GM12878 (cell line): ENCODE data around the gene LCN1. TPM values are rescaled to one million over a fixed set of nuclear protein-coding genes. Genes with fewer than 3 reads are reported as not detected.

Experiments used
- ATAC-seq: fragments of 200-7000 bp; cut with Tn5 transposase; 3 replicates; pipeline ENCODE4 v1.9.1; 2020; ENCODE audit warnings: mild to moderate bottlenecking, moderate library complexity
- BruUV-seq: library from RNA; stranded (reverse); fragments of 400-500 nt; replicated peaks from 2 replicates; lab custom pipeline; 2021; lab: Mats Ljungman, UMichigan
- CTCF ChIA-PET: fragments of 300-600 bp; sonication (Branson Sonifier 250); formaldehyde crosslinking; extraction: SDS; loops from one replicate; lab custom pipeline; 2021; ENCODE audit warnings: inconsistent platforms; lab: Yijun Ruan, JAX
- POLR2A ChIA-PET: fragments of 350-600 bp; formaldehyde crosslinking; extraction: SDS; loops from one replicate; lab custom pipeline; 2021; ENCODE audit warnings: inconsistent platforms; lab: Charles Lee
- RAD21 ChIA-PET: fragments of 300-600 bp; sonication (Branson Sonifier 250); formaldehyde crosslinking; loops from one replicate; lab custom pipeline; 2023; ENCODE audit warnings: antibody characterized with exemption; ENCODE audit not compliant: unreplicated experiment; lab: Charles Lee
- SMC1A ChIA-PET: fragments of 300-600 bp; sonication (Branson Sonifier 250); formaldehyde crosslinking; loops from one replicate; lab custom pipeline; 2023; ENCODE audit not compliant: unreplicated experiment, uncharacterized antibody; lab: Charles Lee
- DNase-seq: peaks from one replicate; pipeline ENCODE4 v3.0.0-alpha.2; 2011; ENCODE audit warnings: low read depth, low spot score
- FAIRE-seq: peaks from 3 replicates; lab custom pipeline; 2011; peaks lifted over from hg19 to GRCh38; lab: Jason Lieb, UNC
- H2AFZ ChIP-seq: 2 replicates; pipeline ENCODE4 v1.6.0; 2011; ENCODE audit warnings: low read depth, low read length, control low read depth; ENCODE audit not compliant: control insufficient read depth
- H3K27ac ChIP-seq: 2 replicates; pipeline ENCODE4 v1.5.1; 2011; ENCODE audit warnings: control low read depth; ENCODE audit not compliant: control insufficient read depth, insufficient read depth
- H3K27me3 ChIP-seq, 2 experiments: replicated peaks in 1 of 2; 2 replicates each; pipeline versions ENCODE4 v1.6.0 to v1.6.1; 2011; ENCODE audit warnings: low read length in 1 of 2; ENCODE audit not compliant: control insufficient read depth in 2 of 2, insufficient read depth in 2 of 2
- H3K36me3 ChIP-seq, 2 experiments: 2 replicates each; pipeline ENCODE4 v1.5.1; 2011; ENCODE audit warnings: low read length in 1 of 2; ENCODE audit not compliant: control insufficient read depth in 2 of 2, insufficient read depth in 2 of 2
- H3K4me1 ChIP-seq: 2 replicates; pipeline ENCODE4 v1.6.1; 2011; ENCODE audit warnings: mild to moderate bottlenecking, low read length, moderate library complexity, mixed read lengths; ENCODE audit not compliant: control insufficient read depth, insufficient read depth
- H3K4me2 ChIP-seq: 2 replicates; pipeline ENCODE4 v1.6.0; 2011; ENCODE audit warnings: control low read depth; ENCODE audit not compliant: control insufficient read depth, insufficient read depth
- H3K4me3 ChIP-seq: fragments of 200-600 bp; sonication (generic); 2 replicates; pipeline ENCODE4 v1.5.1; 2016
- H3K79me2 ChIP-seq: 2 replicates; pipeline ENCODE4 v1.6.0; 2011; ENCODE audit warnings: low read length; ENCODE audit not compliant: control insufficient read depth, insufficient read depth
- H3K9ac ChIP-seq: 2 replicates; pipeline ENCODE4 v1.8.0; 2011; ENCODE audit warnings: low read length, control low read depth, mixed read lengths; ENCODE audit not compliant: control insufficient read depth, insufficient read depth
- H3K9me3 ChIP-seq: replicated peaks from 3 replicates; pipeline ENCODE4 v1.5.1; 2011; ENCODE audit warnings: mild to moderate bottlenecking, low read length; ENCODE audit not compliant: control insufficient read depth, insufficient read depth
- H4K20me1 ChIP-seq: 2 replicates; pipeline ENCODE4 v1.6.0; 2011; ENCODE audit not compliant: control insufficient read depth, insufficient read depth
- CBFB ChIP-seq: IDR thresholded peaks from 2 replicates; pipeline ENCODE4 v1.6.1; 2016; ENCODE audit warnings: antibody characterized with exemption, low read depth
- HDAC2 ChIP-seq: fragments of 200-600 bp; sonication (generic); IDR thresholded peaks from 2 replicates; pipeline ENCODE4 v1.6.1; 2017
- HDGF ChIP-seq: fragments of 450-650 bp; IDR thresholded peaks from 2 replicates; pipeline ENCODE4 v1.6.1; 2016; ENCODE audit warnings: antibody characterized with exemption
- HSF1 ChIP-seq: fragments of 150-350 bp; IDR thresholded peaks from 2 replicates; pipeline ENCODE4 v1.6.1; 2014; ENCODE audit warnings: mild to moderate bottlenecking, low read depth, low read length
- KLF5 ChIP-seq: fragments of 450-650 bp; IDR thresholded peaks from 2 replicates; pipeline ENCODE4 v1.6.1; 2014; ENCODE audit warnings: mild to moderate bottlenecking; ENCODE audit not compliant: partially characterized antibody
- MTA2 ChIP-seq: fragments of 450-650 bp; IDR thresholded peaks from 2 replicates; pipeline ENCODE4 v1.6.1; 2016; ENCODE audit warnings: low read depth, mild to moderate bottlenecking, moderate library complexity
- NR2C2 ChIP-seq: IDR thresholded peaks from 2 replicates; pipeline ENCODE4 v1.6.1; 2011; ENCODE audit warnings: borderline replicate concordance, low read depth; ENCODE audit not compliant: control insufficient read depth, insufficient read length
- NR2F1 ChIP-seq: fragments of 450-650 bp; conservative IDR thresholded peaks from 2 replicates; pipeline ENCODE4 v1.6.1; 2017; ENCODE audit warnings: mild to moderate bottlenecking
- SKIL ChIP-seq: fragments of 450-650 bp; IDR thresholded peaks from 2 replicates; pipeline ENCODE4 v1.6.1; 2017; ENCODE audit warnings: mild to moderate bottlenecking, low read depth, inconsistent platforms; ENCODE audit not compliant: poor library complexity, severe bottlenecking
- STAT3 ChIP-seq: IDR thresholded peaks from 2 replicates; pipeline ENCODE4 v1.6.1; 2011; ENCODE audit warnings: low read depth, low read length, improper control_type of control experiment
- WRNIP1 ChIP-seq: IDR thresholded peaks from 2 replicates; pipeline ENCODE4 v1.6.1; 2011; ENCODE audit warnings: low read depth, low read length, improper control_type of control experiment, borderline replicate concordance
- ZNF274 ChIP-seq: IDR thresholded peaks from one replicate; pipeline ENCODE4 v1.8.0; 2011; ENCODE audit not compliant: insufficient read length, insufficient read depth
- ZNF384 ChIP-seq: IDR thresholded peaks from 2 replicates; pipeline ENCODE4 v1.6.1; 2012; ENCODE audit warnings: low read depth, mild to moderate bottlenecking, low read length, improper control_type of control experiment, borderline replicate concordance
- WGBS: methylation state at CpG from one replicate; pipeline ENCODE4 v1.1.6; 2016; ENCODE audit warnings: low lambda C conversion rate; ENCODE audit not compliant: insufficient replicate concordance, insufficient coverage; ENCODE audit errors: missing lambda C conversion rate; 5-methylcytosine and 5-hydroxymethylcytosine counted together
- in situ Hi-C: fragments of 300-500 bp; cut with MboI; formaldehyde crosslinking; loops from 9 replicates; pipeline ENCODE4 v1.14.3; 2018; ENCODE audit warnings: mixed read lengths
- intact Hi-C: fragments of 100-400 bp; cut with micrococcal nuclease; formaldehyde crosslinking; loops from one replicate; pipeline ENCODE4 v1.14.2; 2022; ENCODE audit not compliant: unreplicated experiment
- polyA plus RNA-seq, 11 experiments: library from polyadenylated mRNA; depleted of rRNA in 4 of 11; unstranded in 6 of 11; stranded (reverse) in 5 of 11; fragments of >200 nt; fragmentation: Nextera tagmentation in 4 of 11; fragmentation: Illumina TruSeq in 1 of 11; extraction: Ambion mirVana in 4 of 11; extraction: Trizol in 1 of 11; gene quantifications; 1 replicate in 1 of 11; 2 replicates in 10 of 11; pipeline versions ENCODE4 v1.2.1 to v1.2.3, GENCODE V29; 2011 to 2016; ENCODE audit warnings: inconsistent platforms in 2 of 11, missing spikeins in 2 of 11, low read depth in 1 of 11
- total RNA-seq, 4 experiments: library from RNA; depleted of rRNA in 3 of 4; stranded (reverse); fragments of >200 nt in 3 of 4; fragmentation: Illumina TruSeq in 1 of 4; extraction: Trizol in 1 of 4; gene quantifications; 2 replicates each; pipeline versions ENCODE4 v1.2.1 to v1.2.3, GENCODE V29; 2013 to 2021

Gene LCN1
- total and polyA plus RNA-seq, 10 of the 15 experiments (the other 5 are each of a cell fraction or from before 2014, with no cell fraction given), result not detected

- no TSS peak for BruUV-seq
- in situ Hi-C loops (no loop called here), intact Hi-C loops (no loop called here)
- FAIRE-seq (no peak), DNase-seq (no peak), ATAC-seq (no peak)
- Histone ChIP-seq H3K4me1 (no peaks in the 10 kb centered on the region), H3K27me3 (0 out of 4 replicates have a peak, but pooled peaks cover 2 to 8% of the 10 kb centered on the region in 2 experiments), H2AFZ (no peak overlapping the region), H3K4me3 (no peak overlapping the region), H3K79me2 (no peaks in the 10 kb centered on the region), H3K27ac (no peak overlapping the region), H3K36me3 (no peaks in the 10 kb centered on the region), H3K4me2 (no peak overlapping the region), H3K9ac (no peak overlapping the region), H4K20me1 (no peaks in the 10 kb centered on the region), H3K9me3 (no peaks in the 10 kb centered on the region)
- ChIA-PET POLR2A (no interaction called here), SMC1A (no interaction called here), CTCF (no interaction called here), RAD21 (no interaction called here)
- 16% methylated on average over 12 of the region's 12 CpGs for WGBS
- TF ChIP-seq KLF5 (no peak), SKIL (no peak), HDAC2 (no peak), NR2F1 (no peak), HSF1 (no peak), STAT3 (no peak), ZNF384 (no peak), WRNIP1 (no peak), HDGF (no peak), ZNF274 (no peak), NR2C2 (no peak), CBFB (no peak), MTA2 (no peak)
Observed at GRCh38 chr9:135473972-135474543, 47.2 kb upstream of the LCN1 start.
